Neural cell (in vitro differentiated cells): ENCODE results near the gene RASL11B. TPM values are rescaled to one million over a fixed set of nuclear protein-coding genes. Genes with fewer than 3 reads are reported as not detected.

Experiments
- H2AFZ ChIP-seq: fragments of 200-600, 300-800 bp; sonication (generic), shearing (Covaris generic); 2 replicates; pipeline ENCODE4 v1.6.0; 2014; ENCODE audit warnings: low read depth, mild to moderate bottlenecking, antibody characterized with exemption, low read length, moderate library complexity
- H3F3A ChIP-seq: fragments of 200-600 bp; shearing (Covaris generic); 2 replicates; pipeline ENCODE4 v1.6.1; 2016; ENCODE audit warnings: mild to moderate bottlenecking, moderate library complexity, mixed read lengths, antibody characterized with exemption, low read length; ENCODE audit not compliant: insufficient read depth, poor library complexity, severe bottlenecking
- H3K27ac ChIP-seq: fragments of 200-600, 300-800 bp; sonication (generic), shearing (Covaris generic); 2 replicates; pipeline ENCODE4 v1.5.1; 2014; ENCODE audit warnings: mild to moderate bottlenecking, low read length, moderate library complexity
- H3K27me3 ChIP-seq: fragments of 300-800, 200-600 bp; sonication (generic), shearing (Covaris generic); 2 replicates; pipeline ENCODE4 v1.6.0; 2014; ENCODE audit warnings: mild to moderate bottlenecking, low read depth, low read length, moderate library complexity; ENCODE audit not compliant: insufficient read depth
- H3K36me3 ChIP-seq: fragments of 300-800, 200-600 bp; sonication (generic), shearing (Covaris generic); 2 replicates; pipeline ENCODE4 v1.5.1; 2014; ENCODE audit warnings: mild to moderate bottlenecking, antibody characterized with exemption, low read length, moderate library complexity; ENCODE audit not compliant: insufficient read depth
- H3K4me2 ChIP-seq: fragments of 300-800, 200-600 bp; sonication (generic), shearing (Covaris generic); 2 replicates; pipeline ENCODE4 v1.6.0; 2014; ENCODE audit warnings: mild to moderate bottlenecking, low read length
- H3K4me3 ChIP-seq: fragments of 300-800, 200-600 bp; sonication (generic), shearing (Covaris generic); 2 replicates; pipeline ENCODE4 v1.5.1; 2014; ENCODE audit warnings: mild to moderate bottlenecking, low read length, moderate library complexity
- H3K79me2 ChIP-seq: fragments of 200-600 bp; shearing (Covaris generic); replicated peaks from 2 replicates; pipeline ENCODE4 v1.6.0; 2014; ENCODE audit warnings: mild to moderate bottlenecking, low read length, moderate library complexity; ENCODE audit not compliant: insufficient read depth
- H3K9ac ChIP-seq: fragments of 300-800, 200-600 bp; sonication (generic), shearing (Covaris generic); 2 replicates; pipeline ENCODE4 v1.6.1; 2016; ENCODE audit warnings: mild to moderate bottlenecking, low read length, mixed read lengths
- H3K9me2 ChIP-seq: fragments of 200-600 bp; shearing (Covaris generic); 2 replicates; pipeline ENCODE4 v1.6.1; 2016; ENCODE audit warnings: mild to moderate bottlenecking, low read length, mixed read lengths; ENCODE audit not compliant: insufficient read depth
- H3K9me3 ChIP-seq: fragments of 200-600, 300-800 bp; sonication (generic), shearing (Covaris generic); 2 replicates; pipeline ENCODE4 v1.6.1; 2016; ENCODE audit warnings: mild to moderate bottlenecking, mixed run types, low read length, moderate library complexity, mixed read lengths
- H4K20me1 ChIP-seq: fragments of 200-600 bp; shearing (Covaris generic); 2 replicates; pipeline ENCODE4 v1.6.1; 2016; ENCODE audit warnings: mild to moderate bottlenecking, mixed run types; ENCODE audit not compliant: insufficient read depth
- EP300 ChIP-seq: fragments of 450-650 bp; conservative IDR thresholded peaks from 2 replicates; pipeline ENCODE4 v1.6.1; 2014; ENCODE audit warnings: antibody characterized with exemption, mild to moderate bottlenecking, moderate library complexity; ENCODE audit not compliant: poor library complexity, severe bottlenecking
- EZH2 ChIP-seq: fragments of 200-600, 300-800 bp; shearing (Covaris generic), sonication (generic); IDR thresholded peaks from 2 replicates; pipeline ENCODE4 v1.6.1; 2014; ENCODE audit warnings: antibody characterized with exemption, low read length, borderline replicate concordance, mild to moderate bottlenecking; ENCODE audit not compliant: insufficient read depth, poor library complexity, severe bottlenecking
- MXI1 ChIP-seq: fragments of 450-650 bp; conservative IDR thresholded peaks from 2 replicates; pipeline ENCODE4 v1.6.1; 2014; ENCODE audit warnings: antibody characterized with exemption, mild to moderate bottlenecking; ENCODE audit not compliant: poor library complexity, severe bottlenecking
- POLR2AphosphoS5 ChIP-seq: IDR thresholded peaks from 2 replicates; pipeline ENCODE4 v1.6.1; 2012
- RAD21 ChIP-seq: fragments of 450-650 bp; conservative IDR thresholded peaks from 2 replicates; pipeline ENCODE4 v1.6.1; 2014; ENCODE audit warnings: antibody characterized with exemption, mild to moderate bottlenecking, moderate library complexity
- SMC3 ChIP-seq: fragments of 450-650 bp; conservative IDR thresholded peaks from 2 replicates; pipeline ENCODE4 v1.6.1; 2014; ENCODE audit warnings: antibody characterized with exemption, mild to moderate bottlenecking, moderate library complexity; ENCODE audit not compliant: poor library complexity
- TAF1 ChIP-seq: IDR thresholded peaks from 2 replicates; pipeline ENCODE4 v1.6.1; 2012; ENCODE audit warnings: low read depth
- polyA plus RNA-seq: library from polyadenylated mRNA; depleted of rRNA; stranded (reverse); fragments of >200 nt; gene quantifications from 2 replicates; pipeline ENCODE4 v1.2.3, GENCODE V29; 2014
- TF ChIP-seq, protein P1 (sequence below): fragments of 450-650 bp; IDR thresholded peaks from 2 replicates; pipeline ENCODE4 v1.5.1; 2014; ENCODE audit warnings: antibody characterized with exemption, mild to moderate bottlenecking, moderate library complexity; ENCODE audit not compliant: poor library complexity, severe bottlenecking
- TF ChIP-seq, protein P2 (sequence below): IDR thresholded peaks from 2 replicates; pipeline ENCODE4 v1.6.1; 2012; ENCODE audit warnings: borderline replicate concordance

Gene RASL11B
- polyA plus RNA-seq, 1 donor from 2014 or later, result 2.1 TPM

DNA sequence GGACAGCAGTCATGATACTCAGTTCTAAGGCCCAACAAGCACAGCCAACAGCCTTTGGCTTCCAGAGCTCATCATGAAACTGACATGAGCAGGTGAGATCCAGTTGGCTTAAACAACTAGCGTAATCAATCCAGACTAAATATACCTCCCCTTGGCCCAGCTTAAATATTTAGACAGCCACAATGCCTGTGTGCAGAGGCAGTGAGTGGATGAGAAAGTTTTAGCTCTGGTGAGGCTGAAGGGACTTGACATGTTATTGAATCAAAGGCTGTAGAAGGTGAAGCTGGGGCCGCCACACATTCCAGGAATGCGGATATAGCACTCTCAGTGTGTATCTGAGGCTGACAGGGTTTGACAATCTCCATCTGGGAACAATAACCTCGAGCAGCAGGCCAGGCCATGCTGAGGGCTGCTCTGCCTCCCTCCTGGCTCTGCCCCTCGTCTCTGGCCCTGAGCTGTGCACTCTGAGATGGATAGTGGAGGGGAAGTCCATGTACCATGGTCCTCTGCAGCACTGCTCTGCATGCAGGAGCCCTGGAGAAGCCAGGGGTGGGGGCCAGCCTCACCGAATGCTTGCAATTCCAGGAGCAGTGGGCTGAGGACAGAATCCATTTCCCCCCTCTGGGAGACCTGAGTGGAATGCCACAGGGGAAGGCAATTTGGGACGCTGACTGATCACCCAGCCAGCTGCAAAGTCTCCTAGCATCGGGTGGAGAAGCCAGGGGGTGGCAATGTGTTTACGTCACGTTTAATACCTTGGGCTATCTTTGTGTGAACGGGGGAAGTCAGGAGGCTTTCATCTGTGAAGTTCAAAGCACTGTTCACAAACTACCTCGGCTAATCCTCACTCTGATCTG lies 37.3 kb upstream of the RASL11B start:
- H2AFZ ChIP-seq, result no peak overlapping the region
- no peaks in the 10 kb centered on the region for H3K36me3 ChIP-seq
- no peak overlapping the region for H3K9ac ChIP-seq
- H3K4me2 ChIP-seq, result no peak overlapping the region
- H3K27me3 ChIP-seq, result no peaks in the 10 kb centered on the region
- no peak overlapping the region for H3K4me3 ChIP-seq
- H4K20me1 ChIP-seq, result no peaks in the 10 kb centered on the region
- TF ChIP-seq POLR2AphosphoS5, result peak; percentile 17
- TF ChIP-seq, protein P1, sequence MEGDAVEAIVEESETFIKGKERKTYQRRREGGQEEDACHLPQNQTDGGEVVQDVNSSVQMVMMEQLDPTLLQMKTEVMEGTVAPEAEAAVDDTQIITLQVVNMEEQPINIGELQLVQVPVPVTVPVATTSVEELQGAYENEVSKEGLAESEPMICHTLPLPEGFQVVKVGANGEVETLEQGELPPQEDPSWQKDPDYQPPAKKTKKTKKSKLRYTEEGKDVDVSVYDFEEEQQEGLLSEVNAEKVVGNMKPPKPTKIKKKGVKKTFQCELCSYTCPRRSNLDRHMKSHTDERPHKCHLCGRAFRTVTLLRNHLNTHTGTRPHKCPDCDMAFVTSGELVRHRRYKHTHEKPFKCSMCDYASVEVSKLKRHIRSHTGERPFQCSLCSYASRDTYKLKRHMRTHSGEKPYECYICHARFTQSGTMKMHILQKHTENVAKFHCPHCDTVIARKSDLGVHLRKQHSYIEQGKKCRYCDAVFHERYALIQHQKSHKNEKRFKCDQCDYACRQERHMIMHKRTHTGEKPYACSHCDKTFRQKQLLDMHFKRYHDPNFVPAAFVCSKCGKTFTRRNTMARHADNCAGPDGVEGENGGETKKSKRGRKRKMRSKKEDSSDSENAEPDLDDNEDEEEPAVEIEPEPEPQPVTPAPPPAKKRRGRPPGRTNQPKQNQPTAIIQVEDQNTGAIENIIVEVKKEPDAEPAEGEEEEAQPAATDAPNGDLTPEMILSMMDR, result no peak
- H3K27ac ChIP-seq, result no peak overlapping the region
- no peaks in the 10 kb centered on the region for H3F3A ChIP-seq
- no peaks in the 10 kb centered on the region for H3K9me3 ChIP-seq
- no peaks in the 10 kb centered on the region for H3K79me2 ChIP-seq
- no peaks in the 10 kb centered on the region for H3K9me2 ChIP-seq

DNA sequence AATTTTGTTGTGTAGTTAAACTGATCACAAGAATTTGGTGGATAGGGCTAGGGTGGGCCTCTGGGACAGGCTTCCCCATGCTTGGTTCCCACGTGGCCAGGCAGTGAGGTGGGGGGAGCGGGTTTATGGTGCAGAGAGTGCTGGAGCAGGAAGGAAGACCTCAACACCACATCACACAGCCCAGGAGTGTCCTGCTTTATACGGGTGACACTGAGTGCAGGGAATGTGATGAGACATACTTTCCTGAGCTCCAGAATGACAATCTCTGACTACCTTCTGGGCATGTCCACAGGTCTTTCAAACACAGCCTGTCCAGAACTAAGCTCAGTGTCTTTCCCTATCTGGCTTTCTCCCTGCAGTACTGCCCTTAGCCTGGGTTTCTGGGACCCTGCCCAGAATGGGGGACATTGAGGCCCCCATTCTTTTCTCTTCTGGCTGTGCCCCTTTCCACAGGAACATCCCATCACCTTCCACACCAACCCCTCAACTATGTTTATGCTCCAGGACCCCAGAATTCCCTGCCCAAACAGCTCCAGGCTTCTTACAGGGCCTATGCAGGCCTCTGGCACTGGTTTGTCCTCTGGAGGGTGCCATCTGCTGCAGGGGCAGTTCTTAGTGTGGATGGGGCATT lies 36.5 kb upstream of the RASL11B start:
- no peak overlapping the region for H2AFZ ChIP-seq
- H3K4me2 ChIP-seq, result no peak overlapping the region
- no peak for TF ChIP-seq RAD21
- TF ChIP-seq POLR2AphosphoS5, result no peak
- no peak for TF ChIP-seq SMC3
- TF ChIP-seq, protein P2, sequence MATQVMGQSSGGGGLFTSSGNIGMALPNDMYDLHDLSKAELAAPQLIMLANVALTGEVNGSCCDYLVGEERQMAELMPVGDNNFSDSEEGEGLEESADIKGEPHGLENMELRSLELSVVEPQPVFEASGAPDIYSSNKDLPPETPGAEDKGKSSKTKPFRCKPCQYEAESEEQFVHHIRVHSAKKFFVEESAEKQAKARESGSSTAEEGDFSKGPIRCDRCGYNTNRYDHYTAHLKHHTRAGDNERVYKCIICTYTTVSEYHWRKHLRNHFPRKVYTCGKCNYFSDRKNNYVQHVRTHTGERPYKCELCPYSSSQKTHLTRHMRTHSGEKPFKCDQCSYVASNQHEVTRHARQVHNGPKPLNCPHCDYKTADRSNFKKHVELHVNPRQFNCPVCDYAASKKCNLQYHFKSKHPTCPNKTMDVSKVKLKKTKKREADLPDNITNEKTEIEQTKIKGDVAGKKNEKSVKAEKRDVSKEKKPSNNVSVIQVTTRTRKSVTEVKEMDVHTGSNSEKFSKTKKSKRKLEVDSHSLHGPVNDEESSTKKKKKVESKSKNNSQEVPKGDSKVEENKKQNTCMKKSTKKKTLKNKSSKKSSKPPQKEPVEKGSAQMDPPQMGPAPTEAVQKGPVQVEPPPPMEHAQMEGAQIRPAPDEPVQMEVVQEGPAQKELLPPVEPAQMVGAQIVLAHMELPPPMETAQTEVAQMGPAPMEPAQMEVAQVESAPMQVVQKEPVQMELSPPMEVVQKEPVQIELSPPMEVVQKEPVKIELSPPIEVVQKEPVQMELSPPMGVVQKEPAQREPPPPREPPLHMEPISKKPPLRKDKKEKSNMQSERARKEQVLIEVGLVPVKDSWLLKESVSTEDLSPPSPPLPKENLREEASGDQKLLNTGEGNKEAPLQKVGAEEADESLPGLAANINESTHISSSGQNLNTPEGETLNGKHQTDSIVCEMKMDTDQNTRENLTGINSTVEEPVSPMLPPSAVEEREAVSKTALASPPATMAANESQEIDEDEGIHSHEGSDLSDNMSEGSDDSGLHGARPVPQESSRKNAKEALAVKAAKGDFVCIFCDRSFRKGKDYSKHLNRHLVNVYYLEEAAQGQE, result no peak
- TF ChIP-seq, protein P1, result no peak
- no peak for TF ChIP-seq EZH2
- TF ChIP-seq MXI1, result no peak
- no peak for TF ChIP-seq EP300
- TF ChIP-seq TAF1, result no peak
- no peaks in the 10 kb centered on the region for H3K36me3 ChIP-seq
- H3K9me2 ChIP-seq, result no peaks in the 10 kb centered on the region
- no peaks in the 10 kb centered on the region for H3K9me3 ChIP-seq
- H3K4me3 ChIP-seq, result no peak overlapping the region
- no peaks in the 10 kb centered on the region for H3K27me3 ChIP-seq
- H3K27ac ChIP-seq, result no peak overlapping the region
- no peaks in the 10 kb centered on the region for H3F3A ChIP-seq
- no peak overlapping the region for H3K9ac ChIP-seq
- no peaks in the 10 kb centered on the region for H4K20me1 ChIP-seq
- no peaks in the 10 kb centered on the region for H3K79me2 ChIP-seq
